ENCODE measurements around the gene NCOA7.

The NCOA7 gene

GRCh38 chr6:125963817-125964216 is 173.1 kb downstream of the NCOA7 start:
- H3K9me3 ChIP-seq (ENCODE audit: insufficient read depth, low read length), result no peaks in the 10 kb centered on the region
- H3K9me2 ChIP-seq (replicated peaks; ENCODE audit: insufficient read depth, low read length), result no peaks in the 10 kb centered on the region
- H3K79me2 ChIP-seq (ENCODE audit: insufficient read depth, low read length), result peaks cover 27% of the 10 kb centered on the region
- H3K4me3 ChIP-seq (ENCODE audit: insufficient read depth, low read length, poor library complexity, severe bottlenecking), result no peak overlapping the region
- no peak overlapping the region for H3K27ac ChIP-seq (ENCODE audit: low read depth, low read length)
- H3K4me2 ChIP-seq (ENCODE audit: low read depth, low read length, poor library complexity, severe bottlenecking), result no peak overlapping the region
- H4K20me1 ChIP-seq (ENCODE audit: low read depth, low read length), result peaks cover 4% of the 10 kb centered on the region; the same call in 1 of the 2 replicates
- peaks cover 5% of the 10 kb centered on the region; the same call in 1 of the 2 replicates for H3K36me3 ChIP-seq (ENCODE audit: low read length)
- H2AFZ ChIP-seq (ENCODE audit: low read depth, low read length, severe bottlenecking), result no peak overlapping the region
- H3K9ac ChIP-seq (ENCODE audit: low read length), result no peak overlapping the region
- no peaks in the 10 kb centered on the region for H3K27me3 ChIP-seq (ENCODE audit: low read length)
- peaks cover 4% of the 10 kb centered on the region; the same call in 1 of the 2 replicates for H3F3A ChIP-seq (ENCODE audit: insufficient read depth)
- TF ChIP-seq EZH2phosphoT487 (conservative IDR thresholded peaks at IDR 0.05; ENCODE audit: low read length), result no peak
- no peak for TF ChIP-seq CTCF (IDR thresholded peaks at IDR 0.05; ENCODE audit: insufficient read depth, low read length, poor library complexity, severe bottlenecking)

GRCh38 chr6:125966569-125966968 is 175.8 kb downstream of the NCOA7 start:
- H3K27me3 ChIP-seq (ENCODE audit: low read length), result no peaks in the 10 kb centered on the region
- peaks cover 4% of the 10 kb centered on the region; the same call in 1 of the 2 replicates for H3F3A ChIP-seq (ENCODE audit: insufficient read depth)
- no peaks in the 10 kb centered on the region for H3K9me2 ChIP-seq (replicated peaks; ENCODE audit: insufficient read depth, low read length)
- H2AFZ ChIP-seq (ENCODE audit: low read depth, low read length, severe bottlenecking), result no peak overlapping the region
- H3K9ac ChIP-seq (ENCODE audit: low read length), result no peak overlapping the region
- H3K4me2 ChIP-seq (ENCODE audit: low read depth, low read length, poor library complexity, severe bottlenecking), result no peak overlapping the region
- peaks cover 25% of the 10 kb centered on the region for H3K79me2 ChIP-seq (ENCODE audit: insufficient read depth, low read length)
- TF ChIP-seq EZH2phosphoT487 (conservative IDR thresholded peaks at IDR 0.05; ENCODE audit: low read length) (no peak), CTCF (IDR thresholded peaks at IDR 0.05; ENCODE audit: insufficient read depth, low read length, poor library complexity, severe bottlenecking) (no peak)
- no peak overlapping the region for H3K27ac ChIP-seq (ENCODE audit: low read depth, low read length)
- peaks cover 8% of the 10 kb centered on the region; the same call in 1 of the 2 replicates for H3K36me3 ChIP-seq (ENCODE audit: low read length)
- H4K20me1 ChIP-seq (ENCODE audit: low read depth, low read length), result peaks cover 4% of the 10 kb centered on the region; the same call in 1 of the 2 replicates
- no peaks in the 10 kb centered on the region for H3K9me3 ChIP-seq (ENCODE audit: insufficient read depth, low read length)
- H3K4me3 ChIP-seq (ENCODE audit: insufficient read depth, low read length, poor library complexity, severe bottlenecking), result no peak overlapping the region

DNA sequence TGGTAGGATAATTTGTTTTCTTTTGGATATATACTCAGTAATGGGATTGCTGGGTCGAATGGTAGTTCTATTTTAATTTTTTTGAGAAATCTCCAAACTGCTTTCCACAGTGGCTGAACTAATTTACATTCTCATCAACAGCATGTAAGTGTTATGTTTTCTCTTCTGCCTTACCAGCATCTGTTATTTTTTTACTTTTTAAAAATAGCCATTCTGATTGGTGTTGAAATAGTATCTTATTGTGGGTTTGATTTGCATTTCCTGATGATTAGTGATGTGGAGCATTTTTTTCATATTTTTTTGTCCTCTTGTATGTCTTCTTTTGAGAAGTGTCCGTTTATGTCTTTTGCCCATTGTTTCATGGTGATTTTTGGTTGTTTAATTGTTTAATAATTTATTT is 177.7 kb downstream of the NCOA7 start:
- Histone ChIP-seq H2AFZ (ENCODE audit: low read depth, low read length, severe bottlenecking) (no peak overlapping the region), H3K36me3 (ENCODE audit: low read length) (peaks cover 8% of the 10 kb centered on the region; the same call in 1 of the 2 replicates), H3K27ac (ENCODE audit: low read depth, low read length) (no peak overlapping the region), H4K20me1 (ENCODE audit: low read depth, low read length) (no peaks in the 10 kb centered on the region), H3K27me3 (ENCODE audit: low read length) (no peaks in the 10 kb centered on the region), H3K4me2 (ENCODE audit: low read depth, low read length, poor library complexity, severe bottlenecking) (no peak overlapping the region), H3F3A (ENCODE audit: insufficient read depth) (peaks cover 7% of the 10 kb centered on the region; the same call in 1 of the 2 replicates), H3K9me3 (ENCODE audit: insufficient read depth, low read length) (no peaks in the 10 kb centered on the region), H3K79me2 (ENCODE audit: insufficient read depth, low read length) (peaks cover 23% of the 10 kb centered on the region), H3K4me3 (ENCODE audit: insufficient read depth, low read length, poor library complexity, severe bottlenecking) (no peak overlapping the region), H3K9ac (ENCODE audit: low read length) (no peak overlapping the region), H3K9me2 (replicated peaks; ENCODE audit: insufficient read depth, low read length) (no peaks in the 10 kb centered on the region)
- TF ChIP-seq CTCF (IDR thresholded peaks at IDR 0.05; ENCODE audit: insufficient read depth, low read length, poor library complexity, severe bottlenecking) (no peak), EZH2phosphoT487 (conservative IDR thresholded peaks at IDR 0.05; ENCODE audit: low read length) (no peak)

All from SU-DHL-6 (cell line).